Ovary (tissue), 9 donors: ENCODE results near the gene DCBLD1. TPM values are rescaled to one million over a fixed set of nuclear protein-coding genes. Genes with fewer than 3 reads are reported as not detected.

ENCODE experiments used
- DNase-seq, 5 donors: peaks; one replicate each; pipeline ENCODE4 v3.0.0-alpha.2; 2019 to 2020
- H3K27ac ChIP-seq, 2 donors: fragments of 200-600 bp; one replicate each; pipeline versions ENCODE4 v1.5.1 to v1.8.0; 2019 to 2022
- H3K27me3 ChIP-seq: fragments of 200-600 bp; one replicate; pipeline ENCODE4 v1.8.0; 2022
- H3K36me3 ChIP-seq: fragments of 200-600 bp; sonication (generic); one replicate; pipeline ENCODE4 v1.5.1; 2019
- H3K4me1 ChIP-seq: one replicate; pipeline ENCODE4 v1.8.1; 2013; ENCODE audit warnings: mild to moderate bottlenecking, moderate library complexity; ENCODE audit not compliant: insufficient read depth
- H3K4me3 ChIP-seq: fragments of 200-600 bp; sonication (generic); one replicate; pipeline ENCODE4 v1.5.1; 2017
- H3K9me3 ChIP-seq, 2 donors: fragments of 200-600 bp in 1 of 2; sonication (generic) in 1 of 2; one replicate each; pipeline versions ENCODE4 v1.5.1 to v1.8.1; 2013 to 2019; ENCODE audit warnings: mild to moderate bottlenecking in 1 of 2, moderate library complexity in 1 of 2
- EP300 ChIP-seq: sonication (generic); formaldehyde crosslinking; IDR thresholded peaks from one replicate; pipeline ENCODE4 v1.6.1; 2017; ENCODE audit warnings: antibody characterized with exemption
- POLR2A ChIP-seq: fragments of 450-650 bp; IDR thresholded peaks from one replicate; pipeline ENCODE4 v1.6.1; 2017; ENCODE audit warnings: antibody characterized with exemption, mild to moderate bottlenecking, moderate library complexity
- WGBS, 3 donors: extraction: QIAGEN DNeasy Blood & Tissue Kit in 1 of 3; methylation state at CpG; one replicate each; pipeline versions ENCODE4 v1.1.5 to v1.1.7; 2013 to 2017; 5-methylcytosine and 5-hydroxymethylcytosine counted together
- intact Hi-C, 4 donors: fragments of 100-400 bp; cut with DNase I; formaldehyde crosslinking; loops; one replicate each; pipeline versions ENCODE4 v1.11.0 to v1.15.1; 2022 to 2023
- polyA plus RNA-seq, 2 donors: library from polyadenylated mRNA; stranded (reverse); fragments of 200-250 nt in 1 of 2; fragments of 350-450 nt in 1 of 2; fragmentation: Illumina TruSeq in 1 of 2; extraction: RNeasy Lipid Tissue Mini Kit (QIAGEN cat#74804) in 1 of 2; gene quantifications; one replicate each; pipeline ENCODE4 v1.2.3, GENCODE V29; 2013 to 2014
- total RNA-seq, 7 donors: library from RNA; depleted of rRNA in 2 of 7; stranded (reverse); fragments of >200 nt in 2 of 7; fragmentation: NEBNext Ultra II Directional in 3 of 7; extraction: Animal tissue kit (Norgen Biotek cat#: 25700) in 3 of 7; gene quantifications; one replicate each; pipeline versions ENCODE4 v1.1.0 to v1.2.4, GENCODE V29; 2016 to 2023
- TF ChIP-seq, protein P1 (sequence below), 3 donors: fragments of 450-650 bp in 2 of 3; fragments of 200-600 bp in 1 of 3; IDR thresholded peaks; one replicate each; pipeline versions ENCODE4 v1.5.1 to v1.8.0; 2016 to 2022; ENCODE audit warnings: antibody characterized with exemption in 3 of 3, mild to moderate bottlenecking in 1 of 3
- donor health status: DM: no; HTN: no; CAD: no; lungs with moderate emphysema.
- donor health status: DM: no; HTN: no; CAD: no.
- donor health status: Bipolar disorder and iron deficiency.
- donor health status: DM: yes; HTN: yes; CAD: no.
- donor health status: DM: no; HTN: no; CAD: no.
- donor health status: DM: yes; HTN: yes; CAD: no.

The DCBLD1 gene
- total and polyA plus RNA-seq, 9 donors, result 2.3 to 9.2 (median 3.3) TPM

GRCh38 chr6:117504478-117505144, 22.1 kb downstream of the DCBLD1 start:
- intact Hi-C loops, result no loop called here
- H3K9me3 ChIP-seq, result no peaks in the 10 kb centered on the region
- 91 to 93% (median 92%) methylated on average over 7 of the region's 7 CpGs for WGBS, 3 donors
- no peak overlapping the region for H3K4me3 ChIP-seq
- DNase-seq, result no peak
- no peaks in the 10 kb centered on the region for H3K27me3 ChIP-seq
- peaks cover 5% of the 10 kb centered on the region for H3K4me1 ChIP-seq
- no peak overlapping the region for H3K27ac ChIP-seq
- H3K36me3 ChIP-seq, result no peaks in the 10 kb centered on the region
- TF ChIP-seq, protein P1, sequence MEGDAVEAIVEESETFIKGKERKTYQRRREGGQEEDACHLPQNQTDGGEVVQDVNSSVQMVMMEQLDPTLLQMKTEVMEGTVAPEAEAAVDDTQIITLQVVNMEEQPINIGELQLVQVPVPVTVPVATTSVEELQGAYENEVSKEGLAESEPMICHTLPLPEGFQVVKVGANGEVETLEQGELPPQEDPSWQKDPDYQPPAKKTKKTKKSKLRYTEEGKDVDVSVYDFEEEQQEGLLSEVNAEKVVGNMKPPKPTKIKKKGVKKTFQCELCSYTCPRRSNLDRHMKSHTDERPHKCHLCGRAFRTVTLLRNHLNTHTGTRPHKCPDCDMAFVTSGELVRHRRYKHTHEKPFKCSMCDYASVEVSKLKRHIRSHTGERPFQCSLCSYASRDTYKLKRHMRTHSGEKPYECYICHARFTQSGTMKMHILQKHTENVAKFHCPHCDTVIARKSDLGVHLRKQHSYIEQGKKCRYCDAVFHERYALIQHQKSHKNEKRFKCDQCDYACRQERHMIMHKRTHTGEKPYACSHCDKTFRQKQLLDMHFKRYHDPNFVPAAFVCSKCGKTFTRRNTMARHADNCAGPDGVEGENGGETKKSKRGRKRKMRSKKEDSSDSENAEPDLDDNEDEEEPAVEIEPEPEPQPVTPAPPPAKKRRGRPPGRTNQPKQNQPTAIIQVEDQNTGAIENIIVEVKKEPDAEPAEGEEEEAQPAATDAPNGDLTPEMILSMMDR (IDR thresholded peaks at IDR 0.05), result no peak
- TF ChIP-seq POLR2A (no peak), EP300 (no peak)

DNA sequence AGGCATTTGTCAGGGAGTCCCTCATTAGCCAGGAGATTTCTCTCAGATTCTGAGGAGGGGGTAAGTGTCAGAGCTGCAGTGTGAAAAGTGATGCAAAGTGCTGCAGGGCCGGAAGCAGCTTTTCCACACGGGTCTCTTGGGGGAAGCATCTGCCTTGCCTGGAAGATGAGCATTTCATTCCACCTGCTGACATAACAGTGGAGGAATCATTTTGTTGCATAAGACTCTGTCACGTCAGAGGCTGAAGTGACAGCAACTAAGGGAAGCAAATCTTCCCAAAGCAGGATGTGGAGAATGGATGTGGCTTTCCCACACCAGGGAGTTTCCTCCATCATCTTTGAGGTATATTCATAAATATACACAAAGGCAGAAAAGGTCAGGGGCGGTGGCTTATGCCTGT, 22.8 kb downstream of the DCBLD1 start:
- no peak for DNase-seq
- no peaks in the 10 kb centered on the region for H3K27me3 ChIP-seq
- intact Hi-C loops, result no loop called here
- H3K4me3 ChIP-seq, result no peak overlapping the region
- H3K9me3 ChIP-seq, result no peaks in the 10 kb centered on the region
- peaks cover 5% of the 10 kb centered on the region for H3K4me1 ChIP-seq
- H3K27ac ChIP-seq, result no peak overlapping the region
- no peaks in the 10 kb centered on the region for H3K36me3 ChIP-seq
- 81 to 88% (median 87%) methylated on average over 4 of the region's 4 CpGs for WGBS, 3 donors
- TF ChIP-seq EP300 (no peak), POLR2A (no peak)
- TF ChIP-seq, protein P1 (IDR thresholded peaks at IDR 0.05), result no peak

- WGBS, 3 donors, result 35 to 53% (median 41%) methylated on average over 3 of the region's 3 CpGs
- intact Hi-C loops, result no loop called here
- no peaks in the 10 kb centered on the region for H3K36me3 ChIP-seq
- H3K27ac ChIP-seq, result no peak overlapping the region
- TF ChIP-seq EP300 (no peak), POLR2A (no peak)
- TF ChIP-seq, protein P1 (IDR thresholded peaks at IDR 0.05), result no peak
- no peak overlapping the region for H3K4me3 ChIP-seq
- H3K27me3 ChIP-seq, result no peaks in the 10 kb centered on the region
- H3K9me3 ChIP-seq, result no peaks in the 10 kb centered on the region
- DNase-seq, result no peak
- H3K4me1 ChIP-seq, result peaks cover 5% of the 10 kb centered on the region
These were observed 23.8 kb downstream of the DCBLD1 start for GRCh38 chr6:117506180-117506835.

DNA sequence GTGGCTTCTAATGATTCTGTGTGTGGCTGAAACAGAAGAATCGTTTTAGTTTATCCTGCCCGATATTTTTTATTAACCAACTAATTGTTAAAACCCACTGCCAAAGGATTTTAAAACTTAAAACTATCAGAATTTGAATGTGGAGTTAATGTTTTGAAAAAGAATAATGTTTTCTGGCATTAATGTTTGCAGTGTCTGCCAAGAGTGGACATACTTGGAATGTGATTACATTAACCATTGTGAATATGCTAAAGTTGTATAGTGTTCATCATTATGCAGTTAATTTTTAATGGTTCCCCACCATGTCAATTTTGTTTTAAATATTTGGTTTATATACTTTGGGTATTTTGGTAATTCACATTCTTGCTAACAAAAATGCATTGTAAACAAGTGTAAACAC, 24.4 kb downstream of the DCBLD1 start:
- H3K36me3 ChIP-seq, result no peaks in the 10 kb centered on the region
- no peaks in the 10 kb centered on the region for H3K27me3 ChIP-seq
- TF ChIP-seq, protein P1 (IDR thresholded peaks at IDR 0.05), result no peak
- TF ChIP-seq POLR2A, result no peak
- TF ChIP-seq EP300, result no peak
- DNase-seq, result no peak
- 8 to 14% (median 8%) methylated on average over 2 of the region's 2 CpGs for WGBS, 3 donors
- intact Hi-C loops, result no loop called here
- no peaks in the 10 kb centered on the region for H3K9me3 ChIP-seq
- H3K4me3 ChIP-seq, result no peak overlapping the region
- no peak overlapping the region for H3K27ac ChIP-seq
- peaks cover 5% of the 10 kb centered on the region for H3K4me1 ChIP-seq
